Endothelial cell of umbilical vein (primary cell): ENCODE data around the gene ATP13A5. TPM values are rescaled to one million over a fixed set of nuclear protein-coding genes. Genes with fewer than 3 reads are reported as not detected.
A peak's percentile ranks its signal among the peaks of the same experiment; 100 is the strongest.

Source experiments
- BruUV-seq: library from RNA; stranded (reverse); fragments of 400-500 nt; replicated peaks from 2 replicates; lab custom pipeline; 2021; lab: Mats Ljungman, UMichigan
- CTCF ChIA-PET: fragments of 300-600, 350-600 bp; sonication (Branson Sonifier 250); formaldehyde crosslinking; loops from one replicate; lab custom pipeline; 2021; ENCODE audit warnings: antibody characterized with exemption, inconsistent platforms; lab: Charles Lee
- POLR2A ChIA-PET: fragments of 300-600, 350-600 bp; sonication (Branson Sonifier 250); formaldehyde crosslinking; loops from one replicate; lab custom pipeline; 2021; ENCODE audit warnings: antibody characterized with exemption, inconsistent platforms; lab: Charles Lee
- DNase-seq: peaks from one replicate; pipeline ENCODE4 v3.0.0-alpha.2; 2011; ENCODE audit warnings: low read depth, low spot score
- FAIRE-seq: peaks from 2 replicates; lab custom pipeline; 2011; peaks lifted over from hg19 to GRCh38; lab: Jason Lieb, UNC
- H2AFZ ChIP-seq: 2 replicates; pipeline ENCODE4 v1.6.0; 2012; ENCODE audit warnings: low read depth, low read length, control low read depth, inconsistent platforms
- H3K27ac ChIP-seq: 2 replicates; pipeline ENCODE4 v1.5.1; 2011; ENCODE audit warnings: low read depth, mild to moderate bottlenecking, control low read depth, low read length, moderate library complexity; ENCODE audit not compliant: insufficient read depth
- H3K27me3 ChIP-seq, 2 experiments: 2 replicates each; pipeline versions ENCODE4 v1.6.0 to v1.6.1; 2011; ENCODE audit warnings: low read length in 2 of 2, mixed read lengths in 1 of 2; ENCODE audit not compliant: control insufficient read depth in 2 of 2, insufficient read depth in 2 of 2
- H3K36me3 ChIP-seq, 2 experiments: 2 replicates in 1 of 2; 3 replicates in 1 of 2; pipeline ENCODE4 v1.5.1; 2011; ENCODE audit warnings: low read length in 2 of 2, mild to moderate bottlenecking in 1 of 2, moderate library complexity in 1 of 2; ENCODE audit not compliant: control insufficient read depth in 2 of 2, insufficient read depth in 2 of 2; ENCODE audit errors: extremely low read depth in 1 of 2
- H3K4me1 ChIP-seq: 3 replicates; pipeline ENCODE4 v1.5.1; 2011; ENCODE audit warnings: mild to moderate bottlenecking, low read length; ENCODE audit not compliant: control insufficient read depth, insufficient read depth; ENCODE audit errors: extremely low read depth
- H3K4me2 ChIP-seq: 2 replicates; pipeline ENCODE4 v1.6.1; 2011; ENCODE audit warnings: low read length, control low read depth, mixed read lengths; ENCODE audit not compliant: insufficient read depth
- H3K4me3 ChIP-seq, 3 experiments: fragments of 200-600 bp in 1 of 3; sonication (generic), shearing (Covaris generic) in 1 of 3; replicated peaks in 1 of 3; 2 replicates each; pipeline ENCODE4 v1.5.1; 2011 to 2016; ENCODE audit warnings: control low read depth in 3 of 3, low read length in 3 of 3, mild to moderate bottlenecking in 2 of 3, inconsistent platforms in 1 of 3, low read depth in 1 of 3, moderate library complexity in 1 of 3; ENCODE audit not compliant: insufficient read depth in 1 of 3
- H3K79me2 ChIP-seq: 2 replicates; pipeline ENCODE4 v1.6.0; 2012; ENCODE audit warnings: low read length, inconsistent platforms; ENCODE audit not compliant: control insufficient read depth, insufficient read depth
- H3K9ac ChIP-seq: replicated peaks from 2 replicates; pipeline ENCODE3; 2011; ENCODE audit warnings: low read length, control low read depth; ENCODE audit not compliant: insufficient read depth; ENCODE audit errors: extremely low read depth
- H3K9me1 ChIP-seq: replicated peaks from 3 replicates; pipeline ENCODE4 v1.6.0; 2011; ENCODE audit warnings: mild to moderate bottlenecking, low read length; ENCODE audit not compliant: control insufficient read depth, insufficient read depth; ENCODE audit errors: extremely low read depth
- H3K9me3 ChIP-seq: replicated peaks from 2 replicates; pipeline ENCODE4 v1.5.1; 2012; ENCODE audit warnings: low read length, inconsistent platforms; ENCODE audit not compliant: control insufficient read depth, insufficient read depth
- H4K20me1 ChIP-seq: replicated peaks from 2 replicates; pipeline ENCODE3; 2011; ENCODE audit warnings: mild to moderate bottlenecking, low read length; ENCODE audit not compliant: control insufficient read depth, insufficient read depth; ENCODE audit errors: extremely low read depth
- CTCF ChIP-seq, 2 donors: IDR thresholded peaks; 1 replicate in 1 of 2; 2 replicates in 1 of 2; pipeline ENCODE4 v1.5.1; 2011; ENCODE audit warnings: low read length in 2 of 2, mild to moderate bottlenecking in 2 of 2, moderate library complexity in 2 of 2, control low read depth in 1 of 2, inconsistent platforms in 1 of 2, low read depth in 1 of 2; ENCODE audit not compliant: insufficient read depth in 1 of 2; ENCODE audit errors: extremely low read depth in 1 of 2
- EZH2 ChIP-seq: IDR thresholded peaks from 2 replicates; pipeline ENCODE4 v1.6.1; 2012; ENCODE audit warnings: borderline replicate concordance, low read depth, mild to moderate bottlenecking, moderate library complexity, low read length, inconsistent platforms; ENCODE audit not compliant: severe bottlenecking
- FOS ChIP-seq: IDR thresholded peaks from 2 replicates; pipeline ENCODE4 v1.6.1; 2011; ENCODE audit warnings: mild to moderate bottlenecking, low read length, moderate library complexity, borderline replicate concordance; ENCODE audit not compliant: insufficient read depth
- GATA2 ChIP-seq: IDR thresholded peaks from 2 replicates; pipeline ENCODE4 v1.7.0; 2011; ENCODE audit warnings: low read depth, mild to moderate bottlenecking, moderate library complexity, mixed read lengths, low read length; ENCODE audit not compliant: insufficient read length, insufficient read depth
- JUN ChIP-seq: IDR thresholded peaks from 2 replicates; pipeline ENCODE4 v1.6.1; 2011; ENCODE audit warnings: borderline replicate concordance, low read depth; ENCODE audit not compliant: insufficient read length, insufficient read depth
- MAX ChIP-seq: IDR thresholded peaks from 2 replicates; pipeline ENCODE4 v1.6.1; 2011; ENCODE audit not compliant: insufficient read depth, insufficient read length
- MYC ChIP-seq: IDR thresholded peaks from one replicate; pipeline ENCODE4 v1.6.1; 2011; ENCODE audit warnings: mild to moderate bottlenecking, low read depth, low read length
- POLR2A ChIP-seq: IDR thresholded peaks from 2 replicates; pipeline ENCODE4 v1.6.1; 2012; ENCODE audit warnings: low read depth, mild to moderate bottlenecking, control low read depth, low read length
- POLR2AphosphoS5 ChIP-seq: IDR thresholded peaks from 2 replicates; pipeline ENCODE4 v1.6.1; 2012; ENCODE audit warnings: low read depth, mild to moderate bottlenecking, control low read depth, low read length, moderate library complexity; ENCODE audit not compliant: insufficient read depth
- dilution Hi-C: fragments of 300-500 bp; cut with MboI; formaldehyde crosslinking; loops from one replicate; pipeline ENCODE4 v1.15.0; 2019; ENCODE audit warnings: low sequenced_read_pairs; ENCODE audit not compliant: extremely low pct_ligation_motif_present
- intact Hi-C: fragments of 100-400 bp; cut with micrococcal nuclease; formaldehyde crosslinking; loops from one replicate; pipeline ENCODE4 v1.10.0; 2022
- polyA plus RNA-seq, 4 experiments: library from polyadenylated mRNA; depleted of rRNA in 3 of 4; stranded (reverse) in 3 of 4; unstranded in 1 of 4; fragments of >200 nt; gene quantifications; 2 replicates each; pipeline versions ENCODE4 v1.2.1 to v1.2.3, GENCODE V29; 2011 to 2012; ENCODE audit warnings: missing spikeins in 1 of 4
- total RNA-seq: library from RNA; stranded (reverse); gene quantifications from 2 replicates; pipeline ENCODE4 v1.2.3, GENCODE V29; 2021

ATP13A5 gene
- total and polyA plus RNA-seq, 2 donors (not counting 3 experiments of a cell fraction or from before 2014, with no cell fraction given): not detected

GRCh38 chr3:193391902-193392301 lies 13.3 kb upstream of the ATP13A5 start:
- FAIRE-seq: no peak
- H3K4me3 ChIP-seq: no peak overlapping the region
- CTCF ChIA-PET: interaction anchor here (1.1 kb wide), 1 partner anchor 10 kb away, joined by 3 read pairs; no protein-coding TSS in a partner anchor
- no peaks in the 10 kb centered on the region for H3K4me1 ChIP-seq
- intact Hi-C loops (no loop called here), dilution Hi-C loops (no loop called here)
- H3K36me3 ChIP-seq: no peaks in the 10 kb centered on the region
- DNase-seq: peak; percentile 4
- TF ChIP-seq EZH2 (no peak), POLR2A (no peak), CTCF (IDR thresholded peaks at IDR 0.05; ENCODE audit: extremely low read depth in 1 of 2, insufficient read depth in 1 of 2, low read depth in 1 of 2, low read length in 2 of 2) (no peak), GATA2 (no peak), FOS (no peak), POLR2AphosphoS5 (no peak), JUN (no peak), MAX (no peak), MYC (no peak)
- H3K9me3 ChIP-seq: no peaks in the 10 kb centered on the region
- BruUV-seq: no TSS peak
- H2AFZ ChIP-seq: no peak overlapping the region
- no peak overlapping the region for H3K9ac ChIP-seq
- no peaks in the 10 kb centered on the region for H3K79me2 ChIP-seq
- H4K20me1 ChIP-seq: no peaks in the 10 kb centered on the region
- H3K9me1 ChIP-seq: no peaks in the 10 kb centered on the region
- no peak overlapping the region for H3K27ac ChIP-seq
- POLR2A ChIA-PET: no interaction called here
- no peaks in the 10 kb centered on the region for H3K27me3 ChIP-seq
- no peak overlapping the region for H3K4me2 ChIP-seq
